ENCODE results near the gene HMGB2.

- no peak for TF ChIP-seq REST (IDR thresholded peaks at IDR 0.05; ENCODE audit: low read depth)
- no peak for TF ChIP-seq TCF12 (IDR thresholded peaks at IDR 0.05; ENCODE audit: low read depth)
- no peak for TF ChIP-seq TAF1 (IDR thresholded peaks at IDR 0.05; ENCODE audit: low read depth)
Observed at GRCh38 chr4:173332021-173332487, 2.1 kb downstream of the HMGB2 start.

All from Ishikawa (cell line).